HG03342 (cell line): ENCODE results near the gene DIAPH2.

Source experiments
- ATAC-seq: cut with Tn5 transposase; IDR thresholded peaks from one replicate; pipeline ENCODE4 v1.9.1; 2021; ENCODE audit warnings: mild to moderate bottlenecking, moderate library complexity; ENCODE audit not compliant: unreplicated experiment

DIAPH2 gene

GRCh38 chrX:96924581-96924980 is 239.9 kb downstream of the DIAPH2 start:
- no peak for ATAC-seq

GRCh38 chrX:96929036-96929435 is 244.4 kb downstream of the DIAPH2 start:
- ATAC-seq = no peak

- ATAC-seq = no peak
These were observed 273.1 kb downstream of the DIAPH2 start for GRCh38 chrX:96957718-96958117.

- ATAC-seq = no peak
These were observed 287.2 kb downstream of the DIAPH2 start for GRCh38 chrX:96971812-96972211.

- no peak for ATAC-seq
These were observed 294.3 kb downstream of the DIAPH2 start for GRCh38 chrX:96978906-96979305.

GRCh38 chrX:96979766-96980165 is 295.1 kb downstream of the DIAPH2 start:
- ATAC-seq = no peak

GRCh38 chrX:96982161-96982560 is 297.5 kb downstream of the DIAPH2 start:
- ATAC-seq = no peak

- no peak for ATAC-seq
These were observed 299.9 kb downstream of the DIAPH2 start for GRCh38 chrX:96984538-96984937.

- ATAC-seq = no peak
These were observed 300.4 kb downstream of the DIAPH2 start for GRCh38 chrX:96985046-96985445.

- ATAC-seq = no peak
These were observed 302.6 kb downstream of the DIAPH2 start for GRCh38 chrX:96987228-96987627.

- no peak for ATAC-seq
These were observed 305.4 kb downstream of the DIAPH2 start for GRCh38 chrX:96989830-96990571.

GRCh38 chrX:96994093-96994492 is 309.5 kb downstream of the DIAPH2 start:
- ATAC-seq = no peak

GRCh38 chrX:96997196-96997595 is 312.6 kb downstream of the DIAPH2 start:
- ATAC-seq = no peak

- ATAC-seq = no peak
These were observed 316.2 kb downstream of the DIAPH2 start for GRCh38 chrX:97000682-97001368.

- ATAC-seq = no peak
These were observed 321.5 kb downstream of the DIAPH2 start for GRCh38 chrX:97006167-97006566.

- ATAC-seq = no peak
These were observed 324.7 kb downstream of the DIAPH2 start for GRCh38 chrX:97009391-97009790.

GRCh38 chrX:97011540-97011939 is 326.9 kb downstream of the DIAPH2 start:
- ATAC-seq = no peak

- no peak for ATAC-seq
These were observed 331.5 kb downstream of the DIAPH2 start for GRCh38 chrX:97016106-97016505.

GRCh38 chrX:97021680-97022079 is 337.0 kb downstream of the DIAPH2 start:
- ATAC-seq = no peak

- no peak for ATAC-seq
These were observed 341.8 kb downstream of the DIAPH2 start for GRCh38 chrX:97026406-97026805.

GRCh38 chrX:97027384-97027922 is 342.8 kb downstream of the DIAPH2 start:
- ATAC-seq = no peak

- no peak for ATAC-seq
These were observed 345.8 kb downstream of the DIAPH2 start for GRCh38 chrX:97030463-97030862.
